A673 (cell line): Measurements from ENCODE around the gene CSAG1.
"Not testable (repeated sequence)": the region's sequence is repeated elsewhere in the genome, so short reads cannot be mapped to it uniquely, and the experiment has no call there.

ENCODE experiments used
- EZH2 ChIP-seq: fragments of 200-600 bp; sonication (generic); IDR thresholded peaks from 2 replicates; pipeline ENCODE4 v1.6.1; 2017; ENCODE audit warnings: borderline replicate concordance, low read depth, mild to moderate bottlenecking, mixed read lengths, antibody characterized with exemption, low read length; ENCODE audit not compliant: poor library complexity, severe bottlenecking
- TF ChIP-seq, protein P1 (sequence below): fragments of 300-800, 200-600 bp; sonication (generic); conservative IDR thresholded peaks from 2 replicates; pipeline ENCODE4 v1.5.1; 2017; ENCODE audit warnings: low read depth, mild to moderate bottlenecking, antibody characterized with exemption, low read length, moderate library complexity, mixed read lengths

GRCh38 chrX:152700390-152700789 is 33.1 kb downstream of the CSAG1 start:
- TF ChIP-seq, protein P1, sequence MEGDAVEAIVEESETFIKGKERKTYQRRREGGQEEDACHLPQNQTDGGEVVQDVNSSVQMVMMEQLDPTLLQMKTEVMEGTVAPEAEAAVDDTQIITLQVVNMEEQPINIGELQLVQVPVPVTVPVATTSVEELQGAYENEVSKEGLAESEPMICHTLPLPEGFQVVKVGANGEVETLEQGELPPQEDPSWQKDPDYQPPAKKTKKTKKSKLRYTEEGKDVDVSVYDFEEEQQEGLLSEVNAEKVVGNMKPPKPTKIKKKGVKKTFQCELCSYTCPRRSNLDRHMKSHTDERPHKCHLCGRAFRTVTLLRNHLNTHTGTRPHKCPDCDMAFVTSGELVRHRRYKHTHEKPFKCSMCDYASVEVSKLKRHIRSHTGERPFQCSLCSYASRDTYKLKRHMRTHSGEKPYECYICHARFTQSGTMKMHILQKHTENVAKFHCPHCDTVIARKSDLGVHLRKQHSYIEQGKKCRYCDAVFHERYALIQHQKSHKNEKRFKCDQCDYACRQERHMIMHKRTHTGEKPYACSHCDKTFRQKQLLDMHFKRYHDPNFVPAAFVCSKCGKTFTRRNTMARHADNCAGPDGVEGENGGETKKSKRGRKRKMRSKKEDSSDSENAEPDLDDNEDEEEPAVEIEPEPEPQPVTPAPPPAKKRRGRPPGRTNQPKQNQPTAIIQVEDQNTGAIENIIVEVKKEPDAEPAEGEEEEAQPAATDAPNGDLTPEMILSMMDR = not testable (repeated sequence)
- not testable (repeated sequence) for TF ChIP-seq EZH2
